ENCODE results near the gene DNAH6. TPM values are rescaled to one million over a fixed set of nuclear protein-coding genes. Genes with fewer than 3 reads are reported as not detected.

DNAH6 gene
- total RNA-seq, 4 donors from 2014 or later = 0.06 to 0.38 (median 0.13) TPM; not detected in 1

- Histone ChIP-seq H3K27me3 (no peaks in the 10 kb centered on the region), H3K4me3 (no peak overlapping the region), H3K27ac (no peak overlapping the region), H3K4me1 (no peaks in the 10 kb centered on the region), H3K36me3 (no peaks in the 10 kb centered on the region), H3K9me3 (no peaks in the 10 kb centered on the region)
- 77 to 87% methylated on average over 1 of the region's 1 CpG for WGBS, 2 donors
- DNase-seq = no peak
- intact Hi-C loops (cut with DNase I) = no loop called here
- no peak for TF ChIP-seq CTCF (IDR thresholded peaks at IDR 0.05)
- TF ChIP-seq POLR2A (IDR thresholded peaks at IDR 0.05) = no peak
Measured at GRCh38 chr2:84727315-84727714, 211.0 kb downstream of the DNAH6 start.

- H3K4me1 ChIP-seq = no peaks in the 10 kb centered on the region
- 56 to 76% methylated on average over 2 of the region's 2 CpGs for WGBS, 2 donors
- H3K36me3 ChIP-seq = no peaks in the 10 kb centered on the region
- no peak overlapping the region for H3K4me3 ChIP-seq
- TF ChIP-seq CTCF (IDR thresholded peaks at IDR 0.05) = no peak
- no peak for TF ChIP-seq POLR2A (IDR thresholded peaks at IDR 0.05)
- intact Hi-C loops (cut with DNase I) = no loop called here
- H3K9me3 ChIP-seq = no peaks in the 10 kb centered on the region
- H3K27ac ChIP-seq = no peak overlapping the region
- no peaks in the 10 kb centered on the region for H3K27me3 ChIP-seq
- no peak for DNase-seq
Measured at GRCh38 chr2:84729224-84729623, 212.9 kb downstream of the DNAH6 start.

DNA sequence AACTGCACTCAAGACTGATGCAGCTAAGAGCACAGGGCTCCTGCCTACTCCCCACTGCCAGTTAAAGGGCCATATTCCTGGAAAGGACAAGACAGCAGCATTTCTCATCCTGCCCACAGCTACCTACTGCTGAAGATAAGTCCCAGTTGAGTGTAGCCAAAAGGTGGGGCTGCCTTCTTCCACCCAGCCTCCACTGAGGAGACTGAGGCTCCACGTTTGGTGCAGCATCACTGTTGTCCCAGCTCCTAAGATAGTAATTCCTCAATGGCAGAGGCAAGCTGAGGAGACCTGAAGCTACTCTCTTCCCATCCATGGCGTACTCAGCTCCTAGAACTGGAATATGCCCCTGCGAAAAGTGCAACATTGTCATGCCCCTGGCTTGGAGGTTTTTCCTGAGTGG, 214.9 kb downstream of the DNAH6 start:
- Histone ChIP-seq H3K27ac (no peak overlapping the region), H3K4me3 (no peak overlapping the region), H3K4me1 (no peaks in the 10 kb centered on the region), H3K9me3 (no peaks in the 10 kb centered on the region), H3K27me3 (no peaks in the 10 kb centered on the region), H3K36me3 (no peaks in the 10 kb centered on the region)
- WGBS, 2 donors = 68 to 85% methylated on average over 2 to 3 of the region's 3 CpGs
- no peak for DNase-seq
- TF ChIP-seq CTCF (IDR thresholded peaks at IDR 0.05) = no peak
- TF ChIP-seq POLR2A (IDR thresholded peaks at IDR 0.05) = no peak
- intact Hi-C loops (cut with DNase I) = no loop called here

DNA sequence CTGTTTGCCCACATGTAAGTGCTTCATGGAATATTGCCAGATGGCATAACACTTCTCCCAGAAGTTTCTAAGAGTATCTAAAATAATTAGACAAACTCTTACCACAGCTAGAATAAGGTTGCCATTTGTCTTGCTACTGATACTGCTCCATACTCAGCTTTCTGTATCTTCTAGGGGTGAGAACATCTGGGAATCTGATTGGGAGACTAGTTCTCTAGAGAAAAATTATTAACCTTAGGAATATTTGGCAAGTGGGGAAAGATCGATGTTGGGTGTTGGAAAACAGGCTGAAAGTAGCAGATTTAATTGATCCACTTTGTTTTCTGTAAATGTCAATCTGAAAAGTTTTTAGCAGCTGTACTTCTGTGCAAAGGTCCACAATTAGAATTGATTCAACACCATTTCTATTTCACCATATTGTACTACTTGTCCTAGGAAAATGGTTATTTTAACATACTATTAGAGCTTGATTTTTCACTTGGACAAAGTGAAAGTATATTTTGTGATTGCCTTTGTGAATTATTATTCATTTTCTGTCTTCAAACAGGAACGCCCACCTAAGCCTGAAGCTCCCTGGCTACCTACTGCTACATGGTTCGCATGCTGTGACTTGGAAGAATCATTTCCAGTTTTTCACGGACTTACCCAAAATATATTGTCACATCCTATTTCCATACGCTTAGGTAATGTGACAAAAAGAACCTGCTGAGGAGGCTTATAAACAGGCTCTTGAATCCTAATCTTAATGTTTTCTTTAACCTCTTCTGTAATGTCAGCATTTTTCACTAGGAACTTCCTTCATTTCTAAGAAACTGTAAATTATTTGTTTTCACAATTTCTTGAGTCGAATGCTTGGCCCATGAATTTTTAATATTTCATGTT, 216.8 kb downstream of the DNAH6 start:
- H3K9me3 ChIP-seq = no peaks in the 10 kb centered on the region
- H3K36me3 ChIP-seq = no peaks in the 10 kb centered on the region
- DNase-seq = no peak
- no peak overlapping the region for H3K27ac ChIP-seq
- no peaks in the 10 kb centered on the region for H3K27me3 ChIP-seq
- WGBS, 2 donors = 64 to 65% methylated on average over 6 of the region's 6 CpGs
- H3K4me1 ChIP-seq = no peaks in the 10 kb centered on the region
- no peak for TF ChIP-seq POLR2A (IDR thresholded peaks at IDR 0.05)
- no peak overlapping the region for H3K4me3 ChIP-seq
- intact Hi-C loops (cut with DNase I) = no loop called here

DNA sequence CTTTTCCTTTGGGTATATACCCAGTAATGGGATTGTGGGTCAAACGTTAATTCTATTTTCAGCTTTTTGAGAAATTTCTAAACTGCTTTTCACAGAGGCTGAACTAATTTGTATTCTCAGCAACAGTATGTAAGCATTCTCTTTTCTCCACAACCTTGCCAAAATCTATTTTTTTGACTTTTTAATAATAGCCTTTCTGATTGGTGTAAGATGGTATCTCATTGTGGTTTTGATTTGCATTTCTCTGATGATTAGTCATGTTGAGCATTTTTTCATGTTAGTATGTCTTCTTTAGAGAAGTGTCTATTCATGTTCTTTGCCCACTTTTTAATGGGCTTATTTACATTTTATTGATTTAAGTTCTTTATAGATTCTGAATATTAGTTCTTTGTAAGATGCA, 219.1 kb downstream of the DNAH6 start:
- TF ChIP-seq POLR2A (IDR thresholded peaks at IDR 0.05) (no peak), CTCF (IDR thresholded peaks at IDR 0.05) (no peak)
- Histone ChIP-seq H3K9me3 (no peaks in the 10 kb centered on the region), H3K27ac (no peak overlapping the region), H3K27me3 (no peaks in the 10 kb centered on the region), H3K36me3 (no peaks in the 10 kb centered on the region), H3K4me3 (no peak overlapping the region), H3K4me1 (no peaks in the 10 kb centered on the region)
- 59 to 71% methylated on average over 1 of the region's 1 CpG for WGBS, 2 donors
- intact Hi-C loops (cut with DNase I) = no loop called here
- no peak for DNase-seq

Data from esophagus squamous epithelium (tissue), 5 donors.